MM.1S (cell line): ENCODE measurements around the gene ATAD3A.
"Not testable (repeated sequence)": the region's sequence is repeated elsewhere in the genome, so short reads cannot be mapped to it uniquely, and the experiment has no call there.

Source experiments
- EZH2 ChIP-seq: fragments of 300-600 bp; sonication (generic); optimal IDR thresholded peaks from 2 replicates; pipeline ENCODE3; 2017; ENCODE audit warnings: low read depth, mild to moderate bottlenecking, antibody characterized with exemption, low read length, mixed read lengths
- EZH2phosphoT487 ChIP-seq: fragments of 300-600 bp; sonication (generic); IDR thresholded peaks from 2 replicates; pipeline ENCODE4 v1.6.1; 2018; ENCODE audit warnings: antibody characterized with exemption, low read length
- TF ChIP-seq, protein P1 (sequence below): fragments of 300-600 bp; sonication (generic); IDR thresholded peaks from 2 replicates; pipeline ENCODE4 v1.5.1; 2016; ENCODE audit warnings: antibody characterized with exemption, low read length, mixed read lengths

DNA sequence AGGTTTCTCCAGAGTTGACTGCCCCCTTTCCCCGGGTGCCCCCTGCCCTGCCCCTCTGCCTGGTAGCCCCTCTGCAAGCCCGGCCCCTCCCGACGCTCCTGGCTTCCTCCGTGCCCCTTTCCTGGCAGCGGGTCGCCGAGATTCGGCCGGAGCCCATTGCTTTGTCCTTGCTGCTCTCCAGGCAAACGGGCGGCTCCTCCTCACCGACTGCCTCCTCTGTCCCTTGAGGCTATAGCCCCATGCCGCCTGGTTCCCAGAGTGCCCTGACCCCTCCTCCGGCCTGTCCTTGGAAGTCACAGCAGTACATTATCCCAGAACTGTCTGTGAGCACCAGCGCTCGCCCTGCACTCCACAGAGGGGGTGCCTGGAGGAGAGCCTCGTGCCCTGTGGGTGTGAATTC is 1.7 kb downstream of the ATAD3A start:
- TF ChIP-seq, protein P1, sequence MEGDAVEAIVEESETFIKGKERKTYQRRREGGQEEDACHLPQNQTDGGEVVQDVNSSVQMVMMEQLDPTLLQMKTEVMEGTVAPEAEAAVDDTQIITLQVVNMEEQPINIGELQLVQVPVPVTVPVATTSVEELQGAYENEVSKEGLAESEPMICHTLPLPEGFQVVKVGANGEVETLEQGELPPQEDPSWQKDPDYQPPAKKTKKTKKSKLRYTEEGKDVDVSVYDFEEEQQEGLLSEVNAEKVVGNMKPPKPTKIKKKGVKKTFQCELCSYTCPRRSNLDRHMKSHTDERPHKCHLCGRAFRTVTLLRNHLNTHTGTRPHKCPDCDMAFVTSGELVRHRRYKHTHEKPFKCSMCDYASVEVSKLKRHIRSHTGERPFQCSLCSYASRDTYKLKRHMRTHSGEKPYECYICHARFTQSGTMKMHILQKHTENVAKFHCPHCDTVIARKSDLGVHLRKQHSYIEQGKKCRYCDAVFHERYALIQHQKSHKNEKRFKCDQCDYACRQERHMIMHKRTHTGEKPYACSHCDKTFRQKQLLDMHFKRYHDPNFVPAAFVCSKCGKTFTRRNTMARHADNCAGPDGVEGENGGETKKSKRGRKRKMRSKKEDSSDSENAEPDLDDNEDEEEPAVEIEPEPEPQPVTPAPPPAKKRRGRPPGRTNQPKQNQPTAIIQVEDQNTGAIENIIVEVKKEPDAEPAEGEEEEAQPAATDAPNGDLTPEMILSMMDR, result not testable (repeated sequence)
- not testable (repeated sequence) for TF ChIP-seq EZH2phosphoT487, EZH2
